ENCODE results near the gene FUT9.

Gene FUT9

DNA sequence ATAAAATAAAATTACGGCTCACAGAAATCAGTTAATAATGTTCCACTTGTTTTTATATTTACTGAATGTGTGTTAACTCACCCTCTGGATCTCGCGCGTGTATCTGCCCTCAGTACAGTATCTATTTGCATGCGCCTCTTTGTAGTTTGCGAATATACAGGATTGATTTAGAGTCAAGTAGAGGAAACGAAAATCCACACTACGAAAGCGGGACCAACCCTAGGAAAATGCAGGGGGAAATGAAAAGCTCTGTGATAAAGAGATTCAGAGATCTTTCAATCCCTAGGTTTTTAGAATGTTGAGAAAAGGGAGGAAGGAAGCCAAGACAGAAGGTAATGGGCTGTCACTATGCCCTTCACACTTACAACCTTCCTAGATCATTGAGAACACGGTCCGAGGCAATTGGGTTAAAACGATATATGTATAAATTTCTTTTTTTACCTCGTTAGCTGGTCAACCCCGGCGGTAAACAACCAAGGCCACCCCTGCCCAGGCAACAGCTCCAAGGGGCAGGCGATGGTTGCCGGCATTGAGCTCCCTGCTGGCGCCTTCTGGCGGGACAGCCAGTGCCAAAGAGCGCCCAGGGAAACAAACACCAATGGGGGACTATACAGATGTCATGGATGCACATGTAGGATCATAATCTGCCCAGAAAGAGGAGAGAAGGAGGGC lies 792 bp upstream of the FUT9 start:
- TF ChIP-seq, protein P1, sequence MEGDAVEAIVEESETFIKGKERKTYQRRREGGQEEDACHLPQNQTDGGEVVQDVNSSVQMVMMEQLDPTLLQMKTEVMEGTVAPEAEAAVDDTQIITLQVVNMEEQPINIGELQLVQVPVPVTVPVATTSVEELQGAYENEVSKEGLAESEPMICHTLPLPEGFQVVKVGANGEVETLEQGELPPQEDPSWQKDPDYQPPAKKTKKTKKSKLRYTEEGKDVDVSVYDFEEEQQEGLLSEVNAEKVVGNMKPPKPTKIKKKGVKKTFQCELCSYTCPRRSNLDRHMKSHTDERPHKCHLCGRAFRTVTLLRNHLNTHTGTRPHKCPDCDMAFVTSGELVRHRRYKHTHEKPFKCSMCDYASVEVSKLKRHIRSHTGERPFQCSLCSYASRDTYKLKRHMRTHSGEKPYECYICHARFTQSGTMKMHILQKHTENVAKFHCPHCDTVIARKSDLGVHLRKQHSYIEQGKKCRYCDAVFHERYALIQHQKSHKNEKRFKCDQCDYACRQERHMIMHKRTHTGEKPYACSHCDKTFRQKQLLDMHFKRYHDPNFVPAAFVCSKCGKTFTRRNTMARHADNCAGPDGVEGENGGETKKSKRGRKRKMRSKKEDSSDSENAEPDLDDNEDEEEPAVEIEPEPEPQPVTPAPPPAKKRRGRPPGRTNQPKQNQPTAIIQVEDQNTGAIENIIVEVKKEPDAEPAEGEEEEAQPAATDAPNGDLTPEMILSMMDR (IDR thresholded peaks at IDR 0.05; ENCODE audit: insufficient read depth, low read length, missing control alignments) = no peak
- no peak overlapping the region for H3K4me3 ChIP-seq (ENCODE audit: low read depth, low read length)
- DNase-seq (ENCODE audit: low read depth, low spot score) = no peak
- ChIA-PET CTCF (no interaction called here), POLR2A (no interaction called here)

DNA sequence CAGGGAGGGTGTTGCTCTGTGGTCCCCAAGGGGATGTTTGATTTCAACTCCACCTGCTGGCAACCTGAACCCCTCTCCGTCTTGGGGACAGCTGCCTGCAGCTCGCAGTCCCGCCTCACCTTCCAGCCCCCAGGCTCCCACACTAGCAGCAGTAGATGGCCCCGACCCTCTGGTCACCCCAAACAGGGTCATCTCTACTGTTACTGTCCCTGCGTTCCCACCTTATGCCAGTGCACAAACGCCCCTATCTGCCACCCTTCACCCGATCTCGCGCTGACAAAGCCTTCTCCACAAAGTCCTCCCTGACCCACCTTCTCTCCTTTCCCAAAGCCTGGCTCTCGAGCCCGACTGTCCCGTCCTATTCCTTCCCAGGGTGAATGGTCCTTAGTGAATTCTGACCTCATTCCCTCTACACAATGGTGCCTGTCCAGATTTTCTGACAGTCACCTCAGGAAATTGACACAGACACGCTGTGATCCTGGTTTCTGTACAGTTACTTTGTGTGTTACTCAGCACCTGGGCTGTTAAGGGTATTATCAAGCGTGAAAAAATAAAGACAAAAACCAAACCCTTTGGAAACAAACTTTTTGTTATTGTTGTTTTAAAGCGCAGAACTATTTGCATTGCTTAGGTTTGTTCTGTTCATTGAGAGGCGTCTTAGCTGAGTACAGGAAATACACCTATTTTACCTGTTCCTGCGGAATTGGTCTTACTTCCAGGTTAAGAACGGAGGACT lies 728 bp downstream of the FUT9 start:
- H3K4me3 ChIP-seq (ENCODE audit: low read depth, low read length) = no peak overlapping the region
- ChIA-PET CTCF (no interaction called here), POLR2A (no interaction called here)
- TF ChIP-seq, protein P1 (IDR thresholded peaks at IDR 0.05; ENCODE audit: insufficient read depth, low read length, missing control alignments) = no peak
- DNase-seq (ENCODE audit: low read depth, low spot score) = no peak

DNA sequence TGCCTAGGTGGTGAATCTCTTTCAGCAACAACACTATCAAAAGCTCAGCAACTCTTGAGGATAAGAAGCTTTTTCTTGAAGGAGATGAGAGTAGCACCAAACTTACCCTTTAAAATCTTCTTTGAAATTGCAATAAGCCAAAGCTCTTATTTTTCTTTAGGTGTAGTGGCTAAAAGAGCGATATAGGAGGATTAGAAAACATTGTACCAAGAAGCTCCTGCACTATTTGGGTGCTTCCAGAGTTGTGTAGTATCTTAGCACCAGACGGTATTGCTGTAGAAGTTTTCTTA lies 1.2 kb downstream of the FUT9 start:
- H3K4me3 ChIP-seq (ENCODE audit: low read depth, low read length) = no peak overlapping the region
- CTCF ChIA-PET = no interaction called here
- no peak for DNase-seq (ENCODE audit: low read depth, low spot score)
- TF ChIP-seq, protein P1 (IDR thresholded peaks at IDR 0.05; ENCODE audit: insufficient read depth, low read length, missing control alignments) = no peak
- POLR2A ChIA-PET = no interaction called here

DNA sequence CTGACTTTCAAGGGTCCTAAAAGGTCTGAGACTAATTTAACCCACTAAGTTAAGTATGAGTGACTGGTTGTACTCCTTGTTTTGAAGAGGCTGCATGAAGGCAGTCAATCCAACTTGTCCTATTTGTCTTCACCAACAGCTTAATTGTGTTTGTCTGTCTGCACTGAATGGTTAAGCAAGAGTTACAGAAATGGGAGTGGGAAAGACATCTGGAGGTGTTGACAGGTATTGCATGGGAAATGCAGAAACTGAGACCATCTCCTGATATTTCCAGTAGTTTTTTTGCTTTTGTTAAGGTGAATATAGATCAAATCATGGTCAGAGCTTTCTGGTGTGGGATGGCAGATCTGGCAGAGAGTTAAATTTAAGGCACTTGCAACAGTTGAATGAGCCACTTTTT lies 6.5 kb downstream of the FUT9 start:
- ChIA-PET POLR2A (no interaction called here), CTCF (no interaction called here)
- TF ChIP-seq, protein P1 (IDR thresholded peaks at IDR 0.05; ENCODE audit: insufficient read depth, low read length, missing control alignments) = no peak
- DNase-seq (ENCODE audit: low read depth, low spot score) = no peak
- no peak overlapping the region for H3K4me3 ChIP-seq (ENCODE audit: low read depth, low read length)

DNA sequence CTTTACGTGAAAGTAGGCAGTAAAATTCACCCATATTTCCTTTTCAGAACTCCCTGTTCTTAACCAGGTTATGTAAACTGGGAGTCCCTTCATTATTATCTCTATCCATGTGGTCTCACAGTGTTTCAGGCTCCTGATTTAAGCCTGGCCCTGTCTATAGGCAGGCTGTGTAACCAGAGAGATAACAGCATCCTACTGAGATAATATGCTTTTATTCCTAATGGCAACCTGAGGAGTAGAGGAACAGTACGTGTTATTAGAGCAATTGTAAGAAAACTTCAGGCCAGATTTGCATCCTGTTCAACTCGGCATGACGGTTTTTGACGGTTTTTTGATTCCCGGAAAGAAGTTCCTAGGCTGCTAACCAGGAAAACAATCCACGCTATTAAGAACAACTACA lies 16.9 kb downstream of the FUT9 start:
- no peak overlapping the region for H3K4me3 ChIP-seq (ENCODE audit: low read depth, low read length)
- DNase-seq (ENCODE audit: low read depth, low spot score) = no peak
- TF ChIP-seq, protein P1 (IDR thresholded peaks at IDR 0.05; ENCODE audit: insufficient read depth, low read length, missing control alignments) = no peak
- POLR2A ChIA-PET = no interaction called here
- CTCF ChIA-PET = no interaction called here

DNA sequence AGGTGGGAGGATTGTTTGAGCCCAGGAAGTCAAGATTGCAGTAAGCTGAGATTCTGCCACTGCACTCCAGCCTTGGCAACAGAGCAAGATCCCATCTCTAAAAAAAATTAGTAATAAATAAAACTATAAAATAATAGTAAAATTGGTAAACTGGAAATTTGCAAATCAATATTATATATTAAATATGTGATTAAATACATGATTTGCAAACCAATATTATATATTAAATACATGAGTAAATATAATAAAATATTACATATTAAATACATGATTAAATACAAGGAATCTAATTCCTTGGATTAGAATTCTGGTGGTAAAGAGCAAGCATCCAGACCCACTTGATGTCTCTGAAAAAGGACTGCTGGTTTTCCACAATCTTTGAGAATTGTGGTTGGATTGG lies 35.8 kb downstream of the FUT9 start:
- no peak overlapping the region for H3K4me3 ChIP-seq (ENCODE audit: low read depth, low read length)
- DNase-seq (ENCODE audit: low read depth, low spot score) = no peak
- TF ChIP-seq, protein P1 (IDR thresholded peaks at IDR 0.05; ENCODE audit: insufficient read depth, low read length, missing control alignments) = no peak
- POLR2A ChIA-PET = no interaction called here
- CTCF ChIA-PET = no interaction called here

All from AG04449 (cell line).